Ammon's horn (tissue), 1 donor: ENCODE data around the gene ZNF76.

ENCODE experiments used
- DNase-seq: peaks from one replicate; pipeline ENCODE4 v3.0.0-alpha.2; 2016; ENCODE audit warnings: low spot score

The ZNF76 gene

GRCh38 chr6:35237476-35237875 lies 22.1 kb upstream of the ZNF76 start:
- DNase-seq = no peak

- DNase-seq = no peak
Measured at GRCh38 chr6:35238843-35239289, 20.7 kb upstream of the ZNF76 start.

GRCh38 chr6:35239581-35239980 lies 20.0 kb upstream of the ZNF76 start:
- no peak for DNase-seq

GRCh38 chr6:35240838-35241801 lies 18.4 kb upstream of the ZNF76 start:
- DNase-seq = peak; percentile 77

GRCh38 chr6:35242486-35242885 lies 17.0 kb upstream of the ZNF76 start:
- no peak for DNase-seq

GRCh38 chr6:35242906-35243305 lies 16.6 kb upstream of the ZNF76 start:
- no peak for DNase-seq

- DNase-seq = no peak
Measured at GRCh38 chr6:35243386-35243958, 16.1 kb upstream of the ZNF76 start.

- DNase-seq = no peak
Measured at GRCh38 chr6:35244551-35244950, 15.0 kb upstream of the ZNF76 start.

- no peak for DNase-seq
Measured at GRCh38 chr6:35247642-35248231, 11.8 kb upstream of the ZNF76 start.

GRCh38 chr6:35248300-35248699 lies 11.2 kb upstream of the ZNF76 start:
- DNase-seq = no peak

GRCh38 chr6:35248965-35249364 lies 10.6 kb upstream of the ZNF76 start:
- DNase-seq = no peak

GRCh38 chr6:35251949-35252348 lies 7.6 kb upstream of the ZNF76 start:
- no peak for DNase-seq

GRCh38 chr6:35253249-35253648 lies 6.3 kb upstream of the ZNF76 start:
- no peak for DNase-seq

GRCh38 chr6:35258336-35258735 lies 1.2 kb upstream of the ZNF76 start:
- DNase-seq = no peak

- DNase-seq = no peak
Measured at GRCh38 chr6:35258858-35259193, 709 bp upstream of the ZNF76 start.

GRCh38 chr6:35259948-35260590 lies 534 bp downstream of the ZNF76 start:
- DNase-seq = peak; percentile 39

GRCh38 chr6:35260591-35261570 lies 1.3 kb downstream of the ZNF76 start:
- no peak for DNase-seq

- DNase-seq = no peak
Measured at GRCh38 chr6:35262596-35262995, 3.1 kb downstream of the ZNF76 start.

- DNase-seq = no peak
Measured at GRCh38 chr6:35264550-35265274, 5.2 kb downstream of the ZNF76 start.

GRCh38 chr6:35265523-35265922 lies 6.0 kb downstream of the ZNF76 start:
- no peak for DNase-seq

- no peak for DNase-seq
Measured at GRCh38 chr6:35267446-35267845, 7.9 kb downstream of the ZNF76 start.
